PC-9 (cell line): ENCODE results near the gene FAM174C.
A peak's percentile ranks its signal among the peaks of the same experiment; 100 is the strongest.

ENCODE experiments used
- CTCF ChIP-seq: fragments of 200-600 bp; sonication (generic); conservative IDR thresholded peaks from 2 replicates; pipeline ENCODE4 v1.6.1; 2017; ENCODE audit warnings: mixed run types, antibody characterized with exemption, mild to moderate bottlenecking, moderate library complexity
- EZH2 ChIP-seq: fragments of 200-600 bp; sonication (generic); IDR thresholded peaks from 2 replicates; pipeline ENCODE4 v1.8.0; 2017; ENCODE audit warnings: antibody characterized with exemption, low read depth

DNA sequence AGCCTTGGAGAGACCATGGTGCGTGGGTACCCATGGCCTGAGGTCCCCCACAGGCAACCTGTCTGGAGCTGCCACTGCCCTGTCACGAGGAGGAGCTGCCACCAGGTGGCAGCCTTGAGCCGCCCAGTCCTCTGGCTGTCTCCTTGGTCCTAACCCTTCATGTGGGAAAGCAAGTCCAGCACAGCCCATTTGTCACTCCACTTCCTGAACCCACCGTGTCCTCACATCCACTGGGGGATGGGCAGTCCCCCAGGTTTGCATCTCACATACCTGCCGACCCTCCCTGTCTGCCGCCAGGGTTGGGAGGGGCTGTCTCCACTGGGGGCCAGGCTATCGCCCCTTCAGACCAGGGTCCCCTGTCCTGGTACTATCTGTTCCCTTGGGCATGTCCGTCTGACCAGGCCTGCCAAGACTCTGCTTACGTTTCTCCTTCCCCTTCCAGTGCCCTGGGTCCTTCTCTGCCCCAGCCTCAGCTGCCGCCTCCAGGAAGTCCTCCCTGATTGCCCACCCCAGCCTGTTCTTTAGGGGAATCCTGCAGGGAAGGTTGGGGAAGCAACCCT is 4.5 kb downstream of the FAM174C start:
- TF ChIP-seq CTCF (peak; percentile 83), EZH2 (no peak)
